HUES6 (cell line): Measurements from ENCODE around the gene ORM1.

Experiments used
- H3K27ac ChIP-seq: 2 replicates; pipeline ENCODE4 v1.7.0; 2013; ENCODE audit warnings: low read depth, mild to moderate bottlenecking, low read length, inconsistent platforms
- H3K27me3 ChIP-seq: 2 replicates; pipeline ENCODE4 v1.6.1; 2013; ENCODE audit warnings: low read length; ENCODE audit not compliant: control insufficient read depth, insufficient read depth
- H3K36me3 ChIP-seq: 2 replicates; pipeline ENCODE4 v1.6.1; 2013; ENCODE audit warnings: low read length; ENCODE audit not compliant: control insufficient read depth, insufficient read depth
- H3K4me1 ChIP-seq: 2 replicates; pipeline ENCODE4 v1.6.1; 2013; ENCODE audit warnings: low read length; ENCODE audit not compliant: control insufficient read depth, insufficient read depth
- H3K4me3 ChIP-seq: 2 replicates; pipeline ENCODE4 v1.5.1; 2013; ENCODE audit warnings: low read depth, low read length
- H3K9ac ChIP-seq: one replicate; pipeline ENCODE4 v1.6.1; 2013; ENCODE audit warnings: mild to moderate bottlenecking, low read length
- H3K9me3 ChIP-seq: 2 replicates; pipeline ENCODE4 v1.6.1; 2013; ENCODE audit warnings: low read depth, low read length; ENCODE audit not compliant: control insufficient read depth, insufficient read depth

ORM1 gene

GRCh38 chr9:114288193-114289091 lies 34.5 kb upstream of the ORM1 start:
- Histone ChIP-seq H3K36me3 (peaks cover 27% of the 10 kb centered on the region), H3K27ac (no peak overlapping the region), H3K4me3 (no peak overlapping the region), H3K9ac (no peak overlapping the region), H3K27me3 (no peaks in the 10 kb centered on the region), H3K4me1 (peaks cover 23% of the 10 kb centered on the region), H3K9me3 (no peaks in the 10 kb centered on the region)

GRCh38 chr9:114289106-114289505 lies 33.8 kb upstream of the ORM1 start:
- H3K4me1 ChIP-seq, result peaks cover 23% of the 10 kb centered on the region
- no peaks in the 10 kb centered on the region for H3K9me3 ChIP-seq
- H3K9ac ChIP-seq, result no peak overlapping the region
- H3K4me3 ChIP-seq, result no peak overlapping the region
- H3K27ac ChIP-seq, result no peak overlapping the region
- H3K27me3 ChIP-seq, result no peaks in the 10 kb centered on the region
- peaks cover 30% of the 10 kb centered on the region for H3K36me3 ChIP-seq

- Histone ChIP-seq H3K9ac (no peak overlapping the region), H3K4me3 (no peak overlapping the region), H3K36me3 (peaks cover 34% of the 10 kb centered on the region), H3K4me1 (peaks cover 23% of the 10 kb centered on the region), H3K27me3 (no peaks in the 10 kb centered on the region), H3K9me3 (peaks cover 6% of the 10 kb centered on the region), H3K27ac (no peak overlapping the region)
Measured at GRCh38 chr9:114289571-114290481, 33.1 kb upstream of the ORM1 start.

GRCh38 chr9:114290561-114290986 lies 32.3 kb upstream of the ORM1 start:
- Histone ChIP-seq H3K4me3 (no peak overlapping the region), H3K9ac (no peak overlapping the region), H3K27ac (no peak overlapping the region), H3K9me3 (peaks cover 12% of the 10 kb centered on the region), H3K4me1 (peaks cover 17% of the 10 kb centered on the region), H3K36me3 (peaks cover 36% of the 10 kb centered on the region), H3K27me3 (no peaks in the 10 kb centered on the region)

DNA sequence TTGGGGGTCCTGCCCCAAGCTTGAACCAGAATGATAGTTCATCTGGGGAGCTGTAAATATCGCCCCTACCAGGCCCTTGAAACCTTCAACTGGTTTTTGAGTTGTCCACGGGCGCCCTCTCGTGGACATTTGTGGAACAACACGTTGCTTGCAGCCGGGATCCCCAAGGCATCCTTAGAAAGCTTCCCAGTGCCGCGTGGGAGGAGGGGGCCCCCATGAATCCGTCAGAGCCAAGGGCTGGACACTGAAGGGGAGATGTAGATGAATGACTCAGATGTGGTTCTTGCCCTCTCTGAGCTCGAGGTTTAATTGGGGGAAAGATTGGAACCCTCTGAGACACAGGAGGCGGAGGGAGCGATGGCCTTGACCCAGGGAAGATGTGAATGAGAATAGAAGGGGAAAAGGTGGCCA lies 31.8 kb upstream of the ORM1 start:
- H3K36me3 ChIP-seq, result peaks cover 41% of the 10 kb centered on the region
- H3K9ac ChIP-seq, result no peak overlapping the region
- H3K27me3 ChIP-seq, result no peaks in the 10 kb centered on the region
- H3K9me3 ChIP-seq, result peaks cover 15% of the 10 kb centered on the region
- peaks cover 14% of the 10 kb centered on the region for H3K4me1 ChIP-seq
- H3K27ac ChIP-seq, result no peak overlapping the region
- H3K4me3 ChIP-seq, result no peak overlapping the region

DNA sequence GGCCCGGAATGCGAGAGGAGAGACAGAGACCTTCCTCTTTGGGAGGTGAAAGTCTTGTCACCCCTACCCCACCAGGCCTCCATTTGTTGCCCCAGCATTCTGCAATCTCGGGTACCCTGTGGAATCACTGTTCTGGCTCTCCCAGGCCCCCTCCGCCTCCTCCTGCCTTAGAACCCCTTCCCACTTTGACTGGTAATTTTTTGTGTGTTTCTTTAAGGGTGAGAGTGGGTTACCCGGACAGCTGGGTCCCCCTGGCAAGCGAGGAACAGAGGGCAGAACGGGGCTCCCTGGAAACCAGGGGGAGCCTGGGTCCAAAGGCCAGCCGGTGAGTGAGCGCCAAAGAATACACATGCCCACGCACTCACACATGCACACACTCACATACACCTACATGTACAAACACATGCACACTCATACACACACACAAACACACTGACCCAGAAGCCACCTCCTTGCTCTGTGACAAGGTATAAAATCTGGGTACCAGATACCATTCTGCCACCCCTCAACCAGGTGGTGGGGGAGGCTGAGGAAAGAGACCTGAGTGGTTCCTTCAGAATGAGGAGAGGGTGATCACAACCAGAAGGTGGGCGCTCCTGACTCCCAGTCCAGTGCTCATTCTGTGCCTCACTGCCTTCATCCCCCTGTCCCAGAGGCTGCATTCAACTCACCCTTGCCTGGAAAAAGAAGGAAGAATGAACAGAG lies 30.9 kb upstream of the ORM1 start:
- H3K27me3 ChIP-seq, result no peaks in the 10 kb centered on the region
- no peak overlapping the region for H3K27ac ChIP-seq
- no peak overlapping the region for H3K4me3 ChIP-seq
- peaks cover 14% of the 10 kb centered on the region for H3K4me1 ChIP-seq
- H3K9me3 ChIP-seq, result peaks cover 15% of the 10 kb centered on the region
- H3K36me3 ChIP-seq, result peaks cover 51% of the 10 kb centered on the region
- no peak overlapping the region for H3K9ac ChIP-seq

DNA sequence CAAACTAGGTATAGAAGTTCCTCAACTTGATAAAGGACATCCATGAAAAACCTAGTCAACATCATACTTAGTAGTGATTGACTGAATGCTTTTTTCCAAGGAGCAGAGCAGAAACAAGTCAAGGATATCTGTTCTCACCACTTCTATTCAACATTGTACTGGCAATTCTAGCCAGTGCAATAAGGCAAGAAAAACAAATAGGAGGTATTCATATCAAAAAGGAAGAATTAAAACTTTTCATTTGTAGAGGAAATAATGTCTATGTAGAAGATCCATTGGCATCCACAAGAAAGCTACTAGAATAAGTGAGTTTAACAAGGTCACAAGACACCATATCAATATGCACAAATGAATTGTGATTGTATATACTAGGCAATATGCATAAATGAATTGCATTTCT lies 28.2 kb upstream of the ORM1 start:
- Histone ChIP-seq H3K36me3 (peaks cover 69% of the 10 kb centered on the region), H3K27me3 (no peaks in the 10 kb centered on the region), H3K9ac (no peak overlapping the region), H3K27ac (no peak overlapping the region), H3K9me3 (peaks cover 15% of the 10 kb centered on the region), H3K4me1 (no peaks in the 10 kb centered on the region), H3K4me3 (no peak overlapping the region)

GRCh38 chr9:114296338-114296737 lies 26.6 kb upstream of the ORM1 start:
- no peaks in the 10 kb centered on the region for H3K4me1 ChIP-seq
- no peak overlapping the region for H3K27ac ChIP-seq
- no peak overlapping the region for H3K9ac ChIP-seq
- H3K4me3 ChIP-seq, result no peak overlapping the region
- no peaks in the 10 kb centered on the region for H3K27me3 ChIP-seq
- H3K9me3 ChIP-seq, result peaks cover 15% of the 10 kb centered on the region
- H3K36me3 ChIP-seq, result peaks cover 79% of the 10 kb centered on the region

DNA sequence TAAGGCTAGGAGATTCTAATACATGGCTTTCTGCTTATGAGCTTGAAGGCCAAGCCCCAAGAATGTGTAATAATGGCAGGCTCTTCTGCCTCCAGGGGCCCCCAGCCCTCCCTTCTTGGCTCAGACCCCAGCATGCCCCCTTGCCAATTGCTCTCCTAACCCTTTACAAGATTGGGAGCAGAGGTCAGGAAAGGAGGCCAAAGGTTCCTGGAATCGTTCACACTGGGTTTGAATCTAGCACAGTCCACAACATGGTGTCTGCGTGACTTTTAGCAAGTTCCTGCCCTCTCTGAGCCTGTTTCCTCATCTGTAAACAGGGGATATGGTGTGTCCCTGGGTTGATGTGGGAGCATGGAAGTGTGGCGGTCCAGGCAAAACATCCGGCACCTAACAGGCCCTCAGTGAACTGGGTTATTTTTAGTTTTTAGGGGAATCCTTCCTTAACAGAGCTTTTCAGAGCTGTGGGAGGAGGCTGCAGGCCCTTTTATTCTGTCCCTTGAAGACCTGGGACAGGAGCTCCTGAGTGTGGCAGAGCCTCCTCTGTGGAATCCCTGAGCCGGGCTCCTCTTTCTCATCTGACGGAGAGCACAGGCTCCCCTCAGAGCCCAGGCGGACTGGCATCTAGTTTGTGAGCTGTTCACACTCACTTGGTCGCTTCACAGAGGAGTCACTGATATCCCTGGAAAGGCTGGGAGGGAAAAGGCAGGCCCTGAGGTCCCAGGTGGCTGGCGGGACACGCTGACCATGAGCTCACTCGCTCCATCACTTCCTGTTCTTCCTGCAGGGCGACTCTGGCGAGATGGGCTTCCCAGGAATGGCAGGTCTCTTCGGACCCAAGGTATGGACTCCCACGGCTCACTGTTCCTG lies 23.4 kb upstream of the ORM1 start:
- Histone ChIP-seq H3K27me3 (no peaks in the 10 kb centered on the region), H3K9me3 (peaks cover 13% of the 10 kb centered on the region), H3K4me3 (no peak overlapping the region), H3K9ac (no peak overlapping the region), H3K27ac (no peak overlapping the region), H3K36me3 (peaks cover 57% of the 10 kb centered on the region), H3K4me1 (no peaks in the 10 kb centered on the region)
